Transverse colon (tissue), 4 donors: Measurements from ENCODE around the gene CFAP20DC. TPM values are rescaled to one million over a fixed set of nuclear protein-coding genes. Genes with fewer than 3 reads are reported as not detected.

Experiments used
- DNase-seq: peaks from one replicate; pipeline ENCODE4 v3.0.0-alpha.2; 2019
- H3K27ac ChIP-seq, 4 donors: fragments of 200-600 bp; sonication (generic); 2 replicates each; pipeline ENCODE4 v1.5.1; 2016 to 2018; ENCODE audit warnings: inconsistent platforms in 4 of 4
- H3K27me3 ChIP-seq: fragments of 200-600 bp; sonication (generic); 2 replicates; pipeline ENCODE4 v1.5.1; 2017; ENCODE audit warnings: inconsistent platforms
- H3K36me3 ChIP-seq, 4 donors: fragments of 200-600 bp; sonication (generic); 2 replicates each; pipeline ENCODE4 v1.5.1; 2017 to 2019; ENCODE audit warnings: inconsistent platforms in 4 of 4
- H3K4me1 ChIP-seq, 4 donors: fragments of 200-600 bp; sonication (generic); 2 replicates each; pipeline ENCODE4 v1.5.1; 2017 to 2020; ENCODE audit warnings: inconsistent platforms in 4 of 4
- H3K4me3 ChIP-seq, 4 donors: fragments of 200-600 bp; sonication (generic); 1 replicate in 1 of 4; 2 replicates in 3 of 4; pipeline versions ENCODE4 v1.5.1 to v1.6.1; 2017 to 2019; ENCODE audit warnings: inconsistent platforms in 4 of 4
- H3K9me3 ChIP-seq, 2 donors: fragments of 200-600 bp; sonication (generic); 2 replicates each; pipeline ENCODE4 v1.5.1; 2017 to 2019; ENCODE audit warnings: inconsistent platforms in 2 of 2
- EP300 ChIP-seq: sonication (generic); formaldehyde crosslinking; IDR thresholded peaks from one replicate; pipeline ENCODE4 v1.6.1; 2017; ENCODE audit warnings: antibody characterized with exemption, low read depth
- POLR2A ChIP-seq: fragments of 450-650 bp; IDR thresholded peaks from one replicate; pipeline ENCODE4 v1.6.1; 2016; ENCODE audit warnings: antibody characterized with exemption, mild to moderate bottlenecking, moderate library complexity
- POLR2AphosphoS5 ChIP-seq, 3 donors: sonication (generic); formaldehyde crosslinking; IDR thresholded peaks; one replicate each; pipeline ENCODE4 v1.6.1; 2016; ENCODE audit warnings: antibody characterized with exemption in 3 of 3
- WGBS, 2 donors: methylation state at CpG; one replicate each; pipeline ENCODE4 v1.1.5; 2018; ENCODE audit warnings: low coverage in 1 of 2; 5-methylcytosine and 5-hydroxymethylcytosine counted together
- in situ Hi-C, 4 donors: fragments of 200-750 bp; cut with MboI; loops; one replicate each; pipeline versions ENCODE4 v1.15.0 to v1.15.1; 2017; ENCODE audit warnings: low sequenced_read_pairs in 3 of 4, low pct_ligation_motif_present in 1 of 4, low pct_unique_long_range_greater_than_20kb in 1 of 4
- intact Hi-C: fragments of 100-400 bp; cut with DNase I; formaldehyde crosslinking; loops from one replicate; pipeline ENCODE4 v1.15.1; 2023; ENCODE audit warnings: low total_unique reads
- total RNA-seq, 4 donors: library from RNA; depleted of rRNA; stranded (reverse); fragments of >200 nt; gene quantifications; one replicate each; pipeline ENCODE4 v1.1.0, GENCODE V29; 2016
- TF ChIP-seq, protein P1 (sequence below), 5 experiments: fragments of 200-600 bp in 3 of 5; fragments of 450-650 bp in 2 of 5; sonication (generic) in 3 of 5; IDR thresholded peaks; 1 replicate in 2 of 5; 2 replicates in 3 of 5; pipeline ENCODE4 v1.5.1; 2016 to 2017; ENCODE audit warnings: antibody characterized with exemption in 5 of 5, inconsistent platforms in 3 of 5, mild to moderate bottlenecking in 2 of 5, moderate library complexity in 1 of 5

Gene CFAP20DC
- total RNA-seq, 4 donors from 2014 or later, result 0.20 to 0.82 TPM; not detected in 2

DNA sequence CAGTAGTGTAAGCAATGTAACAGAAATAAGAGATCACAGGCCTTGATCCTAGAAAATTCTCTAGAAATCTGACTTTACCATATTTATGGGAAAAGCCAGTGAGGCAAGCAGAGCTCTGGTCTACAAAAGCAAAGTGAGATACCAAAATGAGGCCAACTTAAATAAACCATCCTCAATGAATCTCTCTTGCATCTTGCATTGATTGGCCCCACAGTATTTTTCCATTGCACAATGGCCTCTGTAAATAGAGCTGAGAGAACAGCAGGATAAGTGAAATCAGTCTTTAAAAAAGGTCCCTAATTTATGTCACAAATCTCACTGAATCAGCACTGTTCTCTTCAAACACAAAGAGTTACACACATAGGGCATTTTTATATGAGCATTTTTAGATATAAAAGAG lies 8.9 kb downstream of the CFAP20DC start:
- DNase-seq, result no peak
- Histone ChIP-seq H3K4me1 (no peaks in the 10 kb centered on the region), H3K27ac (no peak overlapping the region), H3K36me3 (no peaks in the 10 kb centered on the region), H3K4me3 (no peak overlapping the region), H3K27me3 (no peaks in the 10 kb centered on the region), H3K9me3 (no peaks in the 10 kb centered on the region)
- TF ChIP-seq, protein P1, sequence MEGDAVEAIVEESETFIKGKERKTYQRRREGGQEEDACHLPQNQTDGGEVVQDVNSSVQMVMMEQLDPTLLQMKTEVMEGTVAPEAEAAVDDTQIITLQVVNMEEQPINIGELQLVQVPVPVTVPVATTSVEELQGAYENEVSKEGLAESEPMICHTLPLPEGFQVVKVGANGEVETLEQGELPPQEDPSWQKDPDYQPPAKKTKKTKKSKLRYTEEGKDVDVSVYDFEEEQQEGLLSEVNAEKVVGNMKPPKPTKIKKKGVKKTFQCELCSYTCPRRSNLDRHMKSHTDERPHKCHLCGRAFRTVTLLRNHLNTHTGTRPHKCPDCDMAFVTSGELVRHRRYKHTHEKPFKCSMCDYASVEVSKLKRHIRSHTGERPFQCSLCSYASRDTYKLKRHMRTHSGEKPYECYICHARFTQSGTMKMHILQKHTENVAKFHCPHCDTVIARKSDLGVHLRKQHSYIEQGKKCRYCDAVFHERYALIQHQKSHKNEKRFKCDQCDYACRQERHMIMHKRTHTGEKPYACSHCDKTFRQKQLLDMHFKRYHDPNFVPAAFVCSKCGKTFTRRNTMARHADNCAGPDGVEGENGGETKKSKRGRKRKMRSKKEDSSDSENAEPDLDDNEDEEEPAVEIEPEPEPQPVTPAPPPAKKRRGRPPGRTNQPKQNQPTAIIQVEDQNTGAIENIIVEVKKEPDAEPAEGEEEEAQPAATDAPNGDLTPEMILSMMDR (IDR thresholded peaks at IDR 0.05), result no peak
- TF ChIP-seq POLR2A (no peak), POLR2AphosphoS5 (IDR thresholded peaks at IDR 0.05) (no peak), EP300 (no peak)
- intact Hi-C loops (no loop called here), in situ Hi-C loops (loop anchor here in 1 of 4 donors (10.0 kb wide), 1 partner anchor 396 kb away; no protein-coding TSS in a partner anchor)

DNA sequence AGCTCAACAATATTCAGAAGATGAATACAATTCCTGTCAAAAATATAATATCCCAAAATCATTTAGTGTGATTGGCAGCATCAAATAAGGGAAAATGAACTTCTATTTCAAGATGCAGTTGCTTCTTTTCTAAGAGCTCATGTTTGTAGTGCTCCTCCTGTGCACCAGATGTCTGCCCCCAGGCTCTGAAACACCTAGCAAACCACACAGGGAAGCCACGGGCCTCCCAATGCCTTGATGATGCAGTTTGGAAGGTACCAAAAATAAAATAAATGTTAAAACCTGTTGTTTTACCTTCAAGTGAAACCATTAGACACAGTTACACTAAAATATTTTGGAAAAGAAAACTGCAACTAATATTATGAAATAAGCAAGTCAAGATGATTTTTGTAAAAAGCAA lies 22.2 kb downstream of the CFAP20DC start:
- H3K27ac ChIP-seq, result no peak overlapping the region
- H3K4me3 ChIP-seq, result no peak overlapping the region
- H3K36me3 ChIP-seq, result no peaks in the 10 kb centered on the region
- no peaks in the 10 kb centered on the region for H3K4me1 ChIP-seq
- H3K9me3 ChIP-seq, result no peaks in the 10 kb centered on the region
- DNase-seq, result no peak
- no peak for TF ChIP-seq POLR2A
- TF ChIP-seq, protein P1 (IDR thresholded peaks at IDR 0.05), result no peak
- TF ChIP-seq POLR2AphosphoS5 (IDR thresholded peaks at IDR 0.05), result no peak
- no peak for TF ChIP-seq EP300
- WGBS, 2 donors, result 63 to 89% methylated on average over 1 of the region's 1 CpG
- intact Hi-C loops (no loop called here), in situ Hi-C loops (no loop called here)
- H3K27me3 ChIP-seq, result no peaks in the 10 kb centered on the region

DNA sequence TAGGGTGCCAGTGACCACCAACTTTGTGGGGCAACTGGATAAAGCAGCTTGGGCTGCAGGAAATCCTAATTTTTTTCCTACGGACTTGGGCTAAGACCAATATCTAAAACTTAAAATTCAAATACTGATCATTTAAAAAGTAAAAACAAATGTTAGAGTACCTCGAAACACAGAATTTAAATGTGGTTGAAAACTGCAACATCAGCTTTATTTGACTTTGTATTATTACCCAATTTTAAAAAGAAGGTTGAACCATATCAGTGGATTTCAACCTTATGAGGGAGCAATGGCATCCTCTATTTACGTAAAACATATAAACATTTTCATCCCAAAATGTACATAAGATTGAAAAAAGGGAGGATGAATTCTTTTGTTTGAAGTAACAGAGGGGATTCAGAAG lies 26.2 kb downstream of the CFAP20DC start:
- in situ Hi-C loops, result no loop called here
- H3K9me3 ChIP-seq, result no peaks in the 10 kb centered on the region

DNA sequence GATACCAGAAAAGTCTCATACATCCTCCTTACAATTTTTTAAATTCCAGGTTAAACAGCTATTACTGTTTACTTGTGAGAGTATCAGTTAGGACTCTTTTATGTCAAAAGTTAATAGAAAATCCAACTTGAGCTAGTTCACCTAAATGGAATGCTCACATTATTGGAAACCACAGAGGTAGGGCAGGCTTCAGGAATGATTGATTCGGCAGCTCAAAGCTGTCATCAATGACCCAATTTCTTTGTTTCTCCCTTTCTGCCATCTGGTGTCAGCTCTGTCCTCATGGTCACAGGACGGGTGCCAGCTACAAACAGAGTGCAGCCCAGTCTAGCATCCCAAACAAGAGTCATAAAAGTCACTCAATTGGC lies 32.2 kb downstream of the CFAP20DC start:
- Histone ChIP-seq H3K27me3 (no peaks in the 10 kb centered on the region), H3K4me1 (no peaks in the 10 kb centered on the region), H3K4me3 (no peak overlapping the region), H3K27ac (no peak overlapping the region), H3K9me3 (no peaks in the 10 kb centered on the region), H3K36me3 (no peaks in the 10 kb centered on the region)
- no peak for TF ChIP-seq EP300
- TF ChIP-seq POLR2AphosphoS5 (IDR thresholded peaks at IDR 0.05), result no peak
- TF ChIP-seq, protein P1 (IDR thresholded peaks at IDR 0.05), result no peak
- in situ Hi-C loops, result no loop called here
- WGBS, 2 donors, result 71 to 76% methylated on average over 1 to 2 of the region's 2 CpGs
- intact Hi-C loops, result no loop called here
- no peak for DNase-seq

More for the DNA sequence above, 26.2 kb downstream of the CFAP20DC start:
- Histone ChIP-seq H3K4me3 (no peak overlapping the region), H3K27me3 (no peaks in the 10 kb centered on the region), H3K36me3 (no peaks in the 10 kb centered on the region), H3K27ac (no peak overlapping the region), H3K4me1 (no peaks in the 10 kb centered on the region)
- 59 to 67% methylated on average over 3 of the region's 3 CpGs for WGBS, 2 donors
- DNase-seq, result no peak
- TF ChIP-seq, protein P1 (IDR thresholded peaks at IDR 0.05), result no peak
- no peak for TF ChIP-seq POLR2A
- TF ChIP-seq EP300, result no peak
- no peak for TF ChIP-seq POLR2AphosphoS5 (IDR thresholded peaks at IDR 0.05)
- intact Hi-C loops, result no loop called here
